CD4-positive, alpha-beta memory T cell (primary cell): ENCODE measurements around the gene VPS37C. TPM values are rescaled to one million over a fixed set of nuclear protein-coding genes. Genes with fewer than 3 reads are reported as not detected.
A peak's percentile ranks its signal among the peaks of the same experiment; 100 is the strongest.

ENCODE experiments used
- CTCF ChIA-PET: fragments of 350-600 bp; sonication (Branson Sonifier 250); formaldehyde crosslinking; loops from one replicate; lab custom pipeline; 2021; ENCODE audit warnings: inconsistent platforms; ENCODE audit not compliant: partially characterized antibody; lab: Charles Lee
- POLR2A ChIA-PET: fragments of 350-600 bp; sonication (Branson Sonifier 250); formaldehyde crosslinking; loops from one replicate; lab custom pipeline; 2021; ENCODE audit not compliant: partially characterized antibody; lab: Charles Lee
- DNase-seq, 5 donors: peaks; one replicate each; pipeline versions ENCODE4 v3.0.0 to v3.0.0-alpha.2; 2020 to 2022; ENCODE audit warnings: mixed read lengths in 1 of 5
- H3K27ac ChIP-seq: one replicate; pipeline ENCODE4 v1.7.0; 2013; ENCODE audit warnings: low read depth, low read length
- H3K27me3 ChIP-seq: 2 replicates; pipeline ENCODE4 v1.7.0; 2013; ENCODE audit warnings: mild to moderate bottlenecking, low read length, moderate library complexity; ENCODE audit not compliant: insufficient read depth
- H3K36me3 ChIP-seq: 2 replicates; pipeline ENCODE4 v1.7.0; 2013; ENCODE audit warnings: mild to moderate bottlenecking, low read length, moderate library complexity; ENCODE audit not compliant: insufficient read depth
- H3K4me1 ChIP-seq: 2 replicates; pipeline ENCODE4 v1.7.0; 2013; ENCODE audit warnings: mild to moderate bottlenecking, low read length, moderate library complexity; ENCODE audit not compliant: insufficient read depth
- H3K4me3 ChIP-seq, 2 donors: one replicate each; pipeline ENCODE4 v1.7.0; 2013; ENCODE audit warnings: low read length in 2 of 2, mild to moderate bottlenecking in 1 of 2
- H3K9me3 ChIP-seq, 2 donors: one replicate each; pipeline ENCODE4 v1.7.0; 2013; ENCODE audit warnings: low read length in 2 of 2, control low read depth in 1 of 2; ENCODE audit not compliant: control insufficient read depth in 1 of 2
- H3K27ac Mint-ChIP-seq, 7 donors: one replicate each; pipeline ENCODE4 v1.8.0; 2020 to 2021; ENCODE audit warnings: mixed read lengths in 7 of 7, mild to moderate bottlenecking in 6 of 7, inconsistent platforms in 3 of 7, moderate library complexity in 3 of 7
- H3K27me3 Mint-ChIP-seq, 2 donors: one replicate each; pipeline ENCODE4 v1.8.0; 2020 to 2021; ENCODE audit warnings: mixed read lengths in 2 of 2
- H3K36me3 Mint-ChIP-seq, 2 donors: one replicate each; pipeline ENCODE4 v1.8.0; 2020 to 2021; ENCODE audit warnings: mixed read lengths in 2 of 2, inconsistent platforms in 1 of 2, mild to moderate bottlenecking in 1 of 2
- H3K4me1 Mint-ChIP-seq, 4 donors: one replicate each; pipeline ENCODE4 v1.8.0; 2020 to 2021; ENCODE audit warnings: mixed read lengths in 4 of 4, mild to moderate bottlenecking in 1 of 4
- H3K4me3 Mint-ChIP-seq, 8 donors: one replicate each; pipeline ENCODE4 v1.8.0; 2020 to 2021; ENCODE audit warnings: mixed read lengths in 8 of 8, mild to moderate bottlenecking in 7 of 8, moderate library complexity in 6 of 8, inconsistent platforms in 3 of 8
- H3K9me3 Mint-ChIP-seq, 8 donors: one replicate each; pipeline ENCODE4 v1.8.0; 2020 to 2021; ENCODE audit warnings: mixed read lengths in 8 of 8, mild to moderate bottlenecking in 5 of 8, inconsistent platforms in 3 of 8, moderate library complexity in 1 of 8
- intact Hi-C: fragments of 100-400 bp; cut with micrococcal nuclease; formaldehyde crosslinking; loops from one replicate; pipeline ENCODE4 v1.15.1; 2023
- polyA plus RNA-seq, 2 donors: library from polyadenylated mRNA; unstranded; fragments of 300-500 nt; fragmentation: Illumina TruSeq; gene quantifications; one replicate each; pipeline ENCODE4 v1.2.3, GENCODE V29; 2021
- total RNA-seq, 2 experiments: library from RNA; stranded (reverse); gene quantifications; one replicate each; pipeline ENCODE4 v1.2.3, GENCODE V29; 2021

Gene VPS37C
- total and polyA plus RNA-seq, 4 experiments from 2014 or later = 0.25 to 7.9 (median 4.1) TPM

GRCh38 chr11:61129639-61130523, 31.3 kb downstream of the VPS37C start:
- peak; percentile 87 to 91 (median 89) for DNase-seq
- intact Hi-C loops = loop anchor here (1.0 to 2.0 kb wide), 9 partner anchors 15 to 299 kb away; partner anchors contain the start of genes CD5 and TMEM109
- Histone ChIP-seq H3K4me3 (peak overlapping the region in 1 of 2 donors; percentile 10), H3K27ac (peak overlapping the region; percentile 19), H3K9me3 (no peaks in the 10 kb centered on the region), H3K4me1 (peaks cover 18% of the 10 kb centered on the region), H3K27me3 (no peaks in the 10 kb centered on the region), H3K36me3 (peaks cover 27% of the 10 kb centered on the region)
- ChIA-PET CTCF (interaction anchor here (0.8 to 3.1 kb wide), 33 partner anchors 8 to 299 kb away, joined by 3 to 34 read pairs (median 4); partner anchors contain the start of gene TMEM109), POLR2A (interaction anchor here (0.6 to 6.5 kb wide), 30 partner anchors 8 to 299 kb away, joined by 3 to 117 read pairs (median 7); partner anchors contain the start of genes CD5, TMEM109 and VPS37C)
- Mint-ChIP-seq H3K9me3 (no peaks in the 10 kb centered on the region), H3K27ac (peak overlapping the region; percentile 14 to 87 (median 53)), H3K4me1 (peaks cover 11 to 37% (median 16%) of the 10 kb centered on the region in 4 donors), H3K36me3 (peaks cover 23 to 43% of the 10 kb centered on the region in 2 donors), H3K27me3 (no peaks in the 10 kb centered on the region), H3K4me3 (peak overlapping the region in 7 of 8 donors; percentile 3 to 66 (median 53))

- intact Hi-C loops = loop anchor here (1.0 to 2.0 kb wide), 9 partner anchors 14 to 298 kb away; partner anchors contain the start of genes CD5 and TMEM109
- Mint-ChIP-seq H3K4me1 (peaks cover 14 to 41% (median 18%) of the 10 kb centered on the region in 4 donors), H3K36me3 (peaks cover 31 to 47% of the 10 kb centered on the region in 2 donors), H3K4me3 (peak overlapping the region in 4 of 8 donors; percentile 20 to 57 (median 40)), H3K9me3 (no peaks in the 10 kb centered on the region), H3K27me3 (no peaks in the 10 kb centered on the region), H3K27ac (peak overlapping the region; percentile 36 to 87 (median 60))
- peak in 1 of 5 donors; percentile 27 for DNase-seq
- Histone ChIP-seq H3K27me3 (no peaks in the 10 kb centered on the region), H3K27ac (peak overlapping the region; percentile 19), H3K4me1 (peaks cover 18% of the 10 kb centered on the region), H3K9me3 (no peaks in the 10 kb centered on the region), H3K36me3 (peaks cover 35% of the 10 kb centered on the region), H3K4me3 (peak overlapping the region in 1 of 2 donors; percentile 10)
- CTCF ChIA-PET = interaction anchor here (0.8 to 3.1 kb wide), 34 partner anchors 8 to 298 kb away, joined by 3 to 34 read pairs (median 4); partner anchors contain the start of gene TMEM109
- POLR2A ChIA-PET = interaction anchor here (0.6 to 6.5 kb wide), 31 partner anchors 8 to 298 kb away, joined by 3 to 117 read pairs (median 7); partner anchors contain the start of genes CD5, TMEM109 and VPS37C
These were observed 32.1 kb downstream of the VPS37C start for GRCh38 chr11:61128947-61129638.

- H3K27me3 Mint-ChIP-seq = no peaks in the 10 kb centered on the region
- H3K36me3 ChIP-seq = peaks cover 44% of the 10 kb centered on the region
- no peak overlapping the region for H3K27ac ChIP-seq
- H3K4me3 Mint-ChIP-seq = no peak overlapping the region
- DNase-seq = peak in 1 of 5 donors; percentile 13
- no peaks in the 10 kb centered on the region for H3K27me3 ChIP-seq
- H3K9me3 Mint-ChIP-seq = no peaks in the 10 kb centered on the region
- H3K4me1 Mint-ChIP-seq = peaks cover 15 to 43% (median 20%) of the 10 kb centered on the region in 4 donors
- CTCF ChIA-PET = interaction anchor here (0.6 to 3.1 kb wide), 18 partner anchors 7 to 220 kb away, joined by 3 to 34 read pairs (median 4); partner anchors contain the start of gene TMEM109
- H3K4me3 ChIP-seq = no peak overlapping the region
- POLR2A ChIA-PET = interaction anchor here (0.8 to 6.5 kb wide), 23 partner anchors 7 to 215 kb away, joined by 3 to 117 read pairs (median 11); partner anchors contain the start of genes CD5 and TMEM109
- H3K36me3 Mint-ChIP-seq = peaks cover 39 to 55% of the 10 kb centered on the region in 2 donors
- H3K27ac Mint-ChIP-seq = peak overlapping the region; percentile 13 to 94 (median 73)
- no peaks in the 10 kb centered on the region for H3K9me3 ChIP-seq
- intact Hi-C loops = loop anchor here (2.0 kb wide), 5 partner anchors 13 to 213 kb away; partner anchors contain the start of genes CD5 and TMEM109
- H3K4me1 ChIP-seq = peaks cover 18% of the 10 kb centered on the region
These were observed 33.2 kb downstream of the VPS37C start for GRCh38 chr11:61127991-61128390.

GRCh38 chr11:61126256-61126655, 35.0 kb downstream of the VPS37C start:
- Mint-ChIP-seq H3K4me3 (no peak overlapping the region), H3K4me1 (peaks cover 15 to 59% (median 28%) of the 10 kb centered on the region in 4 donors)
- H3K36me3 ChIP-seq = peaks cover 60% of the 10 kb centered on the region

GRCh38 chr11:61125310-61125684, 35.9 kb downstream of the VPS37C start:
- ChIA-PET CTCF (interaction anchor here (1.0 kb wide), 2 partner anchors 42 to 44 kb away, joined by 3 read pairs; no protein-coding TSS in a partner anchor), POLR2A (interaction anchor here (0.9 to 6.5 kb wide), 3 partner anchors 11 to 83 kb away, joined by 3 to 117 read pairs (median 73); no protein-coding TSS in a partner anchor)
- H3K27me3 Mint-ChIP-seq = no peaks in the 10 kb centered on the region
- Histone ChIP-seq H3K4me3 (no peak overlapping the region), H3K36me3 (peaks cover 64% of the 10 kb centered on the region), H3K9me3 (no peaks in the 10 kb centered on the region), H3K27me3 (no peaks in the 10 kb centered on the region), H3K27ac (no peak overlapping the region), H3K4me1 (peaks cover 38% of the 10 kb centered on the region)
- H3K9me3 Mint-ChIP-seq = no peaks in the 10 kb centered on the region
- no peak overlapping the region for H3K4me3 Mint-ChIP-seq
- peak overlapping the region in 2 of 7 donors; percentile 55 to 81 for H3K27ac Mint-ChIP-seq
- peaks cover 58 to 76% of the 10 kb centered on the region in 2 donors for H3K36me3 Mint-ChIP-seq
- intact Hi-C loops = no loop called here
- DNase-seq = no peak
- peaks cover 22 to 65% (median 35%) of the 10 kb centered on the region in 4 donors for H3K4me1 Mint-ChIP-seq

More at GRCh38 chr11:61126256-61126655, 35.0 kb downstream of the VPS37C start:
- H3K4me1 ChIP-seq = peaks cover 30% of the 10 kb centered on the region
- H3K27ac Mint-ChIP-seq = peak overlapping the region in 5 of 7 donors; percentile 17 to 85 (median 72)
- H3K27me3 ChIP-seq = no peaks in the 10 kb centered on the region
- peak in 1 of 5 donors; percentile 10 for DNase-seq
- H3K9me3 ChIP-seq = no peaks in the 10 kb centered on the region
- ChIA-PET POLR2A (interaction anchor here (1.8 to 6.5 kb wide), 3 partner anchors 12 to 44 kb away, joined by 4 to 117 read pairs (median 73); no protein-coding TSS in a partner anchor), CTCF (interaction anchor here (1.0 to 1.2 kb wide), 3 partner anchors 9 to 45 kb away, joined by 3 read pairs; no protein-coding TSS in a partner anchor)
- no peaks in the 10 kb centered on the region for H3K27me3 Mint-ChIP-seq
- no peak overlapping the region for H3K4me3 ChIP-seq
- peaks cover 53 to 68% of the 10 kb centered on the region in 2 donors for H3K36me3 Mint-ChIP-seq
- no peaks in the 10 kb centered on the region for H3K9me3 Mint-ChIP-seq
- no peak overlapping the region for H3K27ac ChIP-seq
- intact Hi-C loops = no loop called here

- intact Hi-C loops = no loop called here
- Mint-ChIP-seq H3K9me3 (no peaks in the 10 kb centered on the region), H3K27ac (peak overlapping the region; percentile 55 to 82 (median 72)), H3K27me3 (no peaks in the 10 kb centered on the region), H3K4me1 (peaks cover 24 to 65% (median 35%) of the 10 kb centered on the region in 4 donors), H3K4me3 (no peak overlapping the region), H3K36me3 (peaks cover 62 to 81% of the 10 kb centered on the region in 2 donors)
- Histone ChIP-seq H3K4me3 (no peak overlapping the region), H3K36me3 (peaks cover 66% of the 10 kb centered on the region), H3K9me3 (no peaks in the 10 kb centered on the region), H3K27me3 (no peaks in the 10 kb centered on the region), H3K27ac (no peak overlapping the region), H3K4me1 (peaks cover 38% of the 10 kb centered on the region)
- POLR2A ChIA-PET = interaction anchor here (0.9 to 1.0 kb wide), 3 partner anchors 13 to 83 kb away, joined by 3 to 5 read pairs (median 4); no protein-coding TSS in a partner anchor
- peak in 1 of 5 donors; percentile 18 for DNase-seq
- CTCF ChIA-PET = no interaction called here
These were observed 36.5 kb downstream of the VPS37C start for GRCh38 chr11:61124574-61125309.
